ENCODE data around the gene CRB2.
A peak's percentile ranks its signal among the peaks of the same experiment; 100 is the strongest.

The CRB2 gene

DNA sequence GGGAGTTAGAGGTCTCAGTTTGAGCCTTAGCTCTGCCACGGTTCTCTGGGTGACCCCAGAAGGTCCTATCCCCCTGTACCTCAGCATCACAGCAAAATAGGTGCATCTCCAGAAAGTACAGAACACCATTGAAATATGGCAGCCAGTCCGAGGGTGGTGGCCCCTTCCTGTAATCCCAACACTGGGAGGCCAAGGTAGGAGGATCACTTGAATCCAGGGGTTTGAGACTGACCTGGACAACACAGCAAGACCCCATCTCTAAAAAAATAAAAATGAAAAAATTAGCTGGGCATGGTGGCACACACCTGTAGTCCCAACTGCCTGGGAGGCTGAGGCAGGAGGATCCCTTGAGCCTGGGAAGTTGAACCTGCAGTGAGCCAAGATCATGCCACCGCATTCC lies 7.0 kb upstream of the CRB2 start:
- DNase-seq: no peak

DNA sequence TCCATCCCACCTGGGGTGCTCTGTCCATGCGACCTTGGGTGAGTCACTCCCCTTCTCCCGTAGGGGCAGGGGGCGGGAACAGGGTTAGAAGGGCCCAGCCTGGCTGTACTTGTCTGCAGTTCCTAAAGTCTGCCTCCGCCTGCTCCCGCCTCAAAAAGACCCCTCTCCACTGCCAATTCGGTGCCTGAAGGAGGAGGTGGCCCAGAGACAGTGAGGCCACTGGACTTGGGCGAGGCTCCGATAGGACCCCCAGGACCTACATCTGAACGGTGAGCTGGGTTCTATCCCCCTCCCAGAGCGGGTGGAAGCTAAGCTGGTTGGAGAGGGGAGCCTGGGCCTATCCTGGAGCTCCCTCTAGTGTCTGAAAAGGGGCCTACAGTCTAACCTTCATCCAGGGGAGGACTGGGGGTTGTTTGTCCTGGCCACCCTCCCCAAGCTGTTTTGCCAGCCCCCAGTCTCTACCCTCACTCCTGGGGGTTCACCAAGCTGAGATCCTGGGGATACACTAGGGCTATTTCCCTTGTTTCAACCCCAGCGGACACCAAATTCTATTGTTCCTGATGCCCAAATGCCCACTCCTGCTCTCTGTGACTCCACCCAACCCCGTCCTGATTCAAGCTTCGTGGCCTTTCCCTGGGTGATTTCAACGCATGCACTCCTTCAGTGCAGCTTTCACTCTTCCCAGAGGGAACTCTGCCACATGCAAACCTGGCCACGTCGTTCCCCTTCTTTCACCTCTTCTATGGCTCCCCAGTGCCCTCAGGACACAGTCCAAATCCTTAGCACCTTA lies 6.1 kb upstream of the CRB2 start:
- peak; percentile 18 for DNase-seq

DNA sequence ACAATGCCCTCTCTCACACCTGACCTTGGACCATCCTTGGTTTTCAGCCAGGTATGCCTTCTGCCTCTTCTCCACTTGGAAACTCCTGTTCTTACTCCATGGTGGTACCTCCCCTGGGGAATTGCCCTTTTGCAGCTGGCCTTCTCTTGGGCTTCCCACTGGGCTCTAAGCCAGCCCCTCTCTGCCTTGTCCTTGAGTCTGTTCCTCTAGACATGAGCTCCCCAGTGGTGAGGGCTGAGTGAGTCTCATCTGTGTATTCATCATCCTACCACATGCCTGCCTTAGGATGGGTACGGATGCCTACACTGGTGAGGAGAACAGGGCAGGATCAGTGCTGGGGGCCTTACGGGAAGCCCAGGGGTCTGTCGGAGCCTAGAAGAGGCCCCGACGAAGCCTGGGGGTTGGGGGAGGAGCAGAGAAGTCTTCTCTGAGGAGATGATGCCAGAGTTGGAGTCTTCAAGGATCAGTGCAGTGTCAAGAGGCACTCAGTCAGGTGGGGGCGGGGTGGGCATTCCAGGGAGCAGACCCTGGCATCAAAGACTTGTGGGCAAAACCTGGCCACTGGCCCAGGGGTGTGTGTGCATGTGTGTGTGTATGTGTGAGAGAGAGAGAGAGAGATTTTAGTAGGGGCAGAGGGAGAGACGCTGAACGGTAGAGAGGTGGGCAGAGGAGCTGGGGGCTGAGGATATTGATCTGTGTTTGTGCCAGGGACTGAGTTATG lies 5.2 kb upstream of the CRB2 start:
- DNase-seq: no peak

DNA sequence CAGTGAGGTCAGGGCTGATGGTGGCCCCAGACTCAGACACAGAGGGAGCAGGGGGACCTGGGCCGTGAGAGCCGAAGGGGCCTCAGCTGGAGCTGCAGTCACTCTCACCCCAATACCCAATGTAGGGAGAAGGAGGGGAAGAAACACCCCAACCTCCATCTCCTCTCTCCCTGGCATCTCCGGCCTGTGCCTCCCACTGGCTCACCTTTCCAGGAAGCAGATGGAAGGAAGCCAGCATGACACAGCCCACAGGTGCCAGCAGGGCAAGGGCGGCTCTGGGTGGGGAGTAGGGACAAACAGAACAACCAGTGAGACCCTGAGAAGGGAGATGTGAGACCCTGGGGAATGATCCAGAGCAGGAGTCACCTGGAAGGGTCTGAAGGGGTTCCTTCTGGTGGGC lies 3.0 kb upstream of the CRB2 start:
- DNase-seq: no peak

DNA sequence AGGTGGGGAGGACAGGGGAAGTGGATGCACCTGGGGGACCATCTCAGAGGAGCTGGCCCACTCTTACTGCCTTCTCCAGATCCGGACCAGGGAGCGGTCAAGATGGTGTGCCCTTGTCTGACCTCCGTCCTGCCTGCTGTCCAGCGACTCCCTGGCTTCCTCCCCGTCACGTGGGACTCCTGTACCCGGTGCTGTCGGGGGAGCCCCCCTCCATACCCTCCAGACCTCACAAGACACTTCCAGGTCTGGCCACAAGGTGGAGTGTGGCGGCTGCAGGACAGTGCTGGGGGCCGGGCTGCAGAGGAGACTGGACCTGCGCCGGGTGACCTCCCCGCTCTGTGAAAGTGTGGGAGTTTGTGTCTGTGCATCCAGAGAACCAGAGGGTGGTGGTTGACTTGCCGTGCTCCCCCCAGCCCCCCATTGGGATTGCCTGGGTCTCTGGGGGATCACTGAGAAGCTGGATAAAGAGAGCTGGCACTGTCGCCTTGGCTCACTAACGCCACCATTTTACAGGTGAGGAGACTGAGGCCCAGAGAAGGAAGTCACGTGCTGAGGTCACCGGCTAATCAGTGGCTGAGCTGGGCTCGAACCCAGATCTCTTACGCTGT lies 1.9 kb upstream of the CRB2 start:
- DNase-seq: no peak

DNA sequence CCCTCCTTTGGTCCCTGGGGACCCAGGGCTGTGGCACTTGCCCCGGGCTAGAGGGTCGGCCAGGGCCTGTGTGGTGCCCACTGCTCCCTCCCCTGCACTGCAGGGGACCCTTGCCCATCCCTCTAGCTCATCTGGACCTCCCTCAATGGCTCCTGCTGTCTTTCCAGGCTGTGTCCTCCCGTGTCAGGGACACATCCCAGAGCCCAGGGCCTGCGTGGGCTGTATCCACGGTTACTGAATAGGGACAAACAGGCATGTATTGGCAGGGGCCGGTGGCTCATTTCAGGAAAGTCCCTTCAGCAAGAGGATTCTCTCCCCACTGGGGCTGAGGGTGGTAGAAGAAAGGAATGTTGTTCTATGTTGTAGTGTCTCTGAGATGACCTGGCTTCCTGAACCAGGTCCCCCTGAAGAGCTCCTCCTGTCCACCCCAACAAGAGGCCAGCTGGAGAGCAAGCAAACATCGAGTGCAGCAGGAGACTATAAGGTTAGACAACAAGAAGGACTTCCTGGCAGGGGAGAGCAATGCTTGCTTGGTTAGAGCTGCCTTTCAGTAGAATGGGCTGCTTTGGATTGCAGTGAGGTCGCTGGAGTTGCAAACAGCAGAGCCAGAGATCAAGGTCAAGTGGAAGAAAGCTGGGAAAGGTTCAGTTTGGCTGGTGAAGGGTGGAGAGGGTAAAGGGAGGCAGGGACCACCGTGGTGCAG lies 1.0 kb upstream of the CRB2 start:
- no peak for DNase-seq

DNA sequence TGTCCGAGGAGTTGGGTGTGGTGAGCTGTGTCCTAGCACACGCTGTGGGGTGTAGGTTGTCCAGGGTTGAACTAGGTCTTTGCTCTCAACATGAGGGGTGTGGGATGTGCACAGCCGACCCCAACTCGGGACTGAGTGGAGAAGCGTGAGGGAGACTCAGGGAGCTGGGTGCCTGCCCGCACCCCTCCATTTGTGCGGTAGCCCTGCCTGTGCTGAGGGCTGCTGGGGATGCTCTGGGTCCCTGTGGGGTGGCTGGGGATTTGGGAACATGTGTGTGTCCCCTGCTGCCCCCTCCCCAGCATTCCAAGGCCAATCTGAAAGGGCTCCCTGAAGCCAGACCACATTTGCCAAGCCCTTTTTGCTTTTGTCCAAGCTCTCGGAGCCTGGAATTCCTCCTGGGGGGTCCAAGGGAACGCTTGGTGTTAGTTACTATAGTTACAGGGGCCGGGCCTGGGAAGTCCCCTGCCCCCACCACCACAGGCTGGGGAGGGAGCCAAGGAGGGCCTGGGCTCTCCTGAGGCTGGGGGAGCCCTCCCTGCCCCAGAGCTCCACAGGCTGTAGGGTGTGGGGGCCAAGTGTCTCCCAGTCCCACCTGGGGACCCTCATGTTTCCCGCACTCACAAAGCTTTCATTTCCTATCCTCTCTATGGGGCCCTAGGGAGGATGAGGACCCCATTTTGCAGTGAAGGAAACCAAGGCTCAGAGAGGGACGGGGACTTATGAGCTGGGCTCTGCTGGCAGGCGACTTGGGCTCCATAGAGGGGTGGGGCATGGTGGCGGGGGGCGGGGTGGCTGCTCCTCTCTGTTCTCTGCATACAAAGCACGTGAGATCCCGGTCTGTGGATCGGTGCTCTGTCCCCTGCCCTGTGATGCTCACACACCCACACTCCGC lies 1.1 kb downstream of the CRB2 start:
- no peak for DNase-seq

DNA sequence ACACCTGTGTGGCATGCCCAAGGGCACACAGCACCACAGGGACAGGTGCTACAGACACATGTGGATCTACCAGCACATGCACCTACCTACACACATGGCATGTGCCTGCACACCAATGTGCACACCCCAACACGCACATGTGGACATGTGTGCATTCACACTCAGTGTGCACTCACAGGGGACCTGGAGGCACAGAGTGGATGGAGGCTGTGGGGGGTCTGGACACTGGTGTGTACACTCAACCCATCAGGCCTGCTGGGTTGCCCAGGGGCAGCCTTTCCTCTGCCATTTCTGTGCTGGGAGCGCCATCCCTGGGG lies 1.7 kb downstream of the CRB2 start:
- DNase-seq: no peak

DNA sequence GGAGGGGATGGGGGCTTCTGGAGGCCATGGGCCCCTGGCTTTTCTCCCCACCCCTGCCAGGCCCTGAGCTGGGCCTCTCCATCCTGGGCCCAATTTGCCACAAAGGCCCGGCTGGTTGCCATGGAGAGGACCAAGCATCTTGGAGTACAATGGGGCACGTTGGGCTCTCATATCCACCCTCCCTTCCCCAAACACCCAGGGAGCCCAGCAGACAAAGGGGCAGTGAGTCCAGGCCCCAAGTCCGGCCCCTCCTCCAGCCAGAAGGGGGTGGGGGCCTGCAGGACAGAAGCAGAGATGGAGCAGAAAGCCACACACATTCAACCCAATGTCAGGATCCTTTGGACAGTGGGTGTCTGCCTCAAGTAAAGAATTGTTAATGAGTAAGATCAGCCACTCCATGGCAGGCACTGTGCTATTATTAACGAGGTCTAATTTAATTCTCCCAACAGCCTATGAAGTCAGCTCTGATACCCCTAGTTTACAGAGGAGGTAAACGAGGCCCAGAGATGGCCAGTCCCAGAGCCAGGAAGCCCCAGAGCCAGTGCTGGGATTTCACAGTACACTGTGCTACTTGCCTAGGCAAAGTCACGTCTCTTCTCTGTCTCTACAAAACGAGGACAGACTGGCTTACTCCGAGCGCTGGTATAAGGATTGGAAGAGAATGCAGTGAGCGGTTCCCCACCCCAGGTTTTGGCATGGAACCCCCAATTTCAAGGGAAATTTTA lies 2.3 kb downstream of the CRB2 start:
- no peak for DNase-seq

DNA sequence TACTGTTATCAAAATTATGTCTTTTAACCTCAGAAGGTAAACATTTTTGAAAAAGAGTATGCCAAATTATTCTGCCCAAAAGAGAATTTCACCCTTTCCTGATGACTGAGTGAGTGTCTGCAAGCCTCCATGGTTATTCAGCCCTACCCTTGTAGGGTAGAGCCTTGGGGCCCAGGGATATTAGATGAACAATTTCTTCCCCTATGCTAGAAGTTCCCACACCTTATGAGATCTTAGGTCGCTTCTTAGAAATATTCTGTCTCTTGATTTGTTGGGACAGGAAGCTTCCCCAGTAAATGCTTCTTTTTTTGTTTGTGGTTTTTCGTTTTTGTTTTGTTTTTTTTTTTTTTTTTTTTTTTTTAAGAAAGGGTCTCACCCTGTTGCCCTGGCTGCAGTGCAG lies 3.1 kb downstream of the CRB2 start:
- no peak for DNase-seq

DNA sequence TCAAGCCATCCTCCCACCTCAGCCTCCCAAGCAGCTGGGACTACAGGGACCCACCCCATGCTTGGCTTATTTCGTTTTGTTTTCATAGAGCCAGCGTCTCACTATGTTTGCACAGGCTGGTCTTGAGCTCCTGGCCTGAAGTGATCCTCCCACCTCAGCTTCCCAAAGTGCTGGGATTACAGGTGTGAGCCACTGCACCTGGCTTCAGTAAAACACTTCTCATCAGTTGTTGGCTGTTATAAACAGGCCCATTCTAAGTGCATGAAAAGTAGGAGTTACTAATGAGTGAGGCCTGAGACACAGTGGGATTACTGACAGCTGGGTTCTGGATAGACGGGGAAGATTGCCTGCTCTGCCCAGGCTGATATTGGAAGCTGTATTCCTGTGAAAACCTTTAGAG lies 3.5 kb downstream of the CRB2 start:
- peak; percentile 68 for DNase-seq

DNA sequence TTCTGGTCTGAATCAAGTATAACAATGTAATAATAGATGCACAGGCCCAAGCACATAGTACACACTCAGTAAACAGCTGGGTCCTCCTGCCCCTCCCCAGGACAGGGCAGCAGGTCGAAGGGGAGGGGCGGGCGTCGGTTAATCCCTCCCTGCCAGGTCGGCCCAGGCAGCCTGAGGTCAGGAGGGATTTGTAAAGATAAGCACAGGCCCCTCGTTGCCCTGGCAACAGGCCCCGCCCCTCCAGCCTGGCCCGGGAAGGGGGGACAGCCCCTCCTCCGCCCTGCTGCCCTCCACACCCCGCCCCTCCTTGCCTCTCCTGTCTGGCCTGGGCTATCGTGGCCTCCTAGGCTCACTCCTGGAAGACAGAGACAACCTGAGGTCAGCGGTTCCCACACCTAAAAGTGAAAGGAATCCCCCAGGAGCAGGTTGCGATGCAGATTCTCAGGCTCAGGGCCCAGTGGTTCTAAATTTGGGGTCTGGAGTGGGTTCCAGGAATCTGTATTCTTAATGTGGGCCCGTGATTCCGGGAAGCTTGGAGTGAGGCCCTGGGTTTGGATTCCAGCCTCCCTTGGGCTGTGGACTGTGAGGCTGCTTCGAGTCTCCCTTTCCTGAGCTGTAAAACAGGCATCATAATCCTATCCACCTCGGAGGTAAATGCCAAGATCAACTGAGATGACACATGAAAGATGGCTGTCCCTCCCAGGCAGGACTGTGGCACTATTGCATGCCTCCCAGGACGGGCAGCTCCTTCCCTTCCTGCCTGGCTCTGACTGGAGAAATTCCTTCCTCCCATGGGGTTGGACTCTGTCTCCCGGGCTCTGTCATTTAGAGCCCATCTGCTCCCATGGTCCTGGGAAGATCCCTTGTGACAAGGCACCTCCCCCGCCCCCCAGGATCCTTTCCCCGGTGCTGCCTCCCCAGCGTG lies 4.4 kb downstream of the CRB2 start:
- DNase-seq: peak; percentile 61

DNA sequence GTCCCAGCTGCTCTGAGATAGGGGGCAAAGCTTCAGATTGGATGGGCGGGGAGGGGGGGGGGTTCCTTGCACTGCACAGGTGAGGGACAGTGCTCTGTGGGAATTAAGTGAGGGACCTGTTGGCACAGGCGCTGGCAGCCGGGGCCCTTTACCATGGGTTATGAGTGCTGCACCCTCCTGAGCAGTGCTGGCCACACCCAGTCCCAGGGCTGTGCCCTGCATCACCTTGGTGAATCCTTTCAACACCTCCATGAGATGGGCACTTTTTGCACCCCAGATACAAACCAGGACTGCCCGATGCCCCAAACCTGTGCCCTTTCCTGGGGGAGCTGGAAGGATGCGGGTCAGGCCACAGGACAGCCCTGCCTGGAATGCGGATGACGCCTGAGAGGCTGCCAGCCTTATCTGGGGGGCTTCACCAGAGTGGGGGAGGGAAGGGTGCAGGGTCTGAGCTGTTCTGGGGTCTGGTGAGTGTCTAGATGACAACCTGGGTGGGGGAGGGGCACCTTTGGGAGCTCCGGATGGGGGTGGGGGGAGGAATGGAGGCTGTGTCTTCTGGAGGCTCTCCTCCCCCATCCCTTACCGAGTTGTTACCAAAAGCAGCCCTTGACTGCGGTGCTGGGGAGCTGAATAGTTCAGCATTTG lies 5.2 kb downstream of the CRB2 start:
- DNase-seq: no peak

DNA sequence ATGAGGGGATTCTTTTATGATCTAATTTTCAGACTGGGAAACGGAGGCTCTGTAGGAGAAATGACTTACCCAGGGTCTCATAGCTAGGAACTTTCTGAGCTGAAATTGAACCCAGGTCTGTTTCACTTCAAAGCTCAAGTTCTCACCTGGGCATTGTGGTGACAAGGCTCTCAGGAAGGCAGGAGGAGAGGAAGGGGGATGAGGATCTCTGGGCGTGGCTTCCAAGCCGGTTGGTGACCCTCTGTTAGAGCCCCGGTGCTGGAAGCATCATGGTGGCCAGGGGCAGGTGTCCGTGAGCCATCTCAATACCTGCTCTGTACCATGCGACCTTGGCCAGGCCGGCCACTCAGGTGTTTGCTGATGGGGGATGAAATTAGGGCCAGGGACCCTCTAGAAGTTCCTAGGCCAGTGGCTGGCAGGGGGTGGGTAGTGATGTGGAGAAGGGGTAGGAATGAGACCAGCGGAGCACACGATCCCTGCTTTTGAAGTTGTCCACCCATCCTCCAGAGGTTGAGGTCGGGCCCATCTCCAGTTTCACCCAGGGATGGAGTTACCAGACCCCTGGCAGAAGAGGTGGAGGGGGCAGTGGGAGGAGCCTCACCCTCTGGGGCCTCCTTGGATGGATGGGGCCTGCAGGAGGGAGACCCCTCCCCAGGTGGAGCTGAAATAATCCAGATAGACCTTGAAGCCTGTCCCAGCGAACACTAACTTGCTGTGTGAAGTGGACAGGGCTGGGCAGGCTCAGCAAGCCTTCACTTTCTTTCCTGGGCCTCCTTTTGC lies 5.9 kb downstream of the CRB2 start:
- DNase-seq: no peak

DNA sequence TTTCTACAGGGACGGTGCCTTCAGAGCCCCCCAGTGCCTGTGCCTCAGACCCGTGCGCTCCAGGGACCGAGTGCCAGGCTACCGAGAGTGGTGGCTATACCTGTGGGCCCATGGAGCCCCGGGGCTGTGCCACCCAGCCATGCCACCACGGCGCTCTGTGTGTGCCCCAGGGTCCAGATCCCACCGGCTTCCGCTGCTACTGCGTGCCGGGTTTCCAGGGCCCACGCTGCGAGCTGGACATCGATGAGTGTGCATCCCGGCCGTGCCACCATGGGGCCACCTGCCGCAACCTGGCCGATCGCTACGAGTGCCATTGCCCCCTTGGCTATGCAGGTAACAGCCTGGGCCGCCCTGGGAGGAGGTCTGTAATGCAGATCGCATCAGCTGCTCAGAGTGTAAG lies 6.9 kb downstream of the CRB2 start:
- DNase-seq: no peak

DNA sequence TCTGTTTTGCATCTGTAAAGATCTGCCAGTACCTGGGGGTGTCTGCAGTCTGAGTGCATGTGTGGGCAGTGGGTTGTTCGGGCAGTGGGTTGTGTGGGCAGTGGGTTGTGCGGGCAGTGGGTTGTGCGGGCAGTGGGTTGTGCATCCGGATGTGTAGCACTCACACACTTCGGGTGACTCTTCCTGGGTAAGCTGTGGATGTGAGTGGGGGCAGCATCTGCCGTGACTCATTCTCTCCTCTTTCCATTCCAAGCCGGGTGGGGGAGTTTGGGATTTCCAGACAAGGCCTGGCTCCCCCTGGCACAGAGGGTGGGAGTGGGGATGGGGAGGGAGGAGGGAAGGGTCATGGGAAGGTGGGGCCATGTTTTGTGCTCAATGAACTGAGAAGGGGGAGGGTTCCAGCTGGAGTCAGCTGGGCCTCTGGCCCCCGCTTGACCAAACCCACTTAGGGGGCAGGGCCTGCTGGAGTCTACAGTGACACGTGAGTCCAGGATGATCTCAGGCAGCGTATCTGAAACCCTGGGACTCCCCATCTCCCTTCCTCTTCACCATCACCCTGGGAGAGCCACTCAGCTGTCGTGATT lies 8.3 kb downstream of the CRB2 start:
- no peak for DNase-seq

DNA sequence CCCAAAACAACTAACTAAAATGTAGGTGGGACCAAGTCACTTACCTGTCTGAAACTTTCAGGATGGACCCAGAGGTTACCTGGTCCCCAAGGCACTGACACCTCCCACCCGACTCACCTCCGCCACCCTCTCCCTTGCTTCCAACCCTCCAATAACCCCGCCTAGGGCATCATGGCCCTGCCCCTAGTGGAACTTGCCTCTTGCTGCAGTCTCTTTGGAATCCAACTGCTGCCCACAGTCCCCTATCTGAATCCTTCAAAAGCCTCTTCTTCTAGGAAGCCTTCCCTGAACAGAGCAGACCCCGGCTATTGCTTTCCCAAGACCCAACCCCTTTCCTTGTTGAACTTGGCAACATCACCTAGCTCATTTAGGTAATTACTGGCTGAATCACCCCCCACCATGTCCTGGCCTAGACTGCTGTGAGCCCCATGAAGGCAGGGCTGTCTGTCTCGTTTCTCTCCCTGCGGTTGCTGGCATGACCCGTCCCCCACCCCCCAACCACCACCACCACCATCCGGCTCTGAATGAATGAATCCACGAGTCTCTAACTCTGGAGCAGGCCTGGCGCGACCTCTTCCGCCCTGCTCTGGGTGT lies 9.4 kb downstream of the CRB2 start:
- no peak for DNase-seq

DNA sequence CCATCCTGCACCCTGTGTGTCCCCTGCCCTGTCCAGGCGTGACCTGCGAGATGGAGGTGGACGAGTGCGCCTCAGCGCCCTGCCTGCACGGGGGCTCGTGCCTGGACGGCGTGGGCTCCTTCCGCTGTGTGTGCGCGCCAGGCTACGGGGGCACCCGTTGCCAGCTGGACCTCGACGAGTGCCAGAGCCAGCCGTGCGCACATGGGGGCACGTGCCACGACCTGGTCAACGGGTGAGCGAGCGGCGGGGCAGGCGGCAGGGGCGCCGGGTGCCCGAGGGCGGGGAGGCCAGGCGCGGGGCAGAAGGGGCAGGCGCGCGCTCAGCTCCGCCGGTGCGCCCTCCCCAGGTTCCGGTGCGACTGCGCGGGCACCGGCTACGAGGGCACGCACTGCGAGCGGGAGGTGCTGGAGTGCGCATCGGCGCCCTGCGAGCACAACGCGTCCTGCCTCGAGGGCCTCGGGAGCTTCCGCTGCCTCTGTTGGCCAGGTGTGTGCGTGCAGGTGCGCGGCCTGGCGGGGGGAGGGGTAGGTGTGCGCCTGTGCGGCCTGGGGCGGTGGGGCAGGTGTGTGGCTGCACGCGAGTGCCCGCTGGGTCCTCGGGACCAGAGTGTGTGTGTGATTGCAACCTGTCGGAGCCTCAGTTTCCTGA lies 10.0 kb downstream of the CRB2 start:
- no peak for DNase-seq

All from DMS153 (cell line).